Stimulated activated naive B cell treated with anti-CD40 and anti-IgM and Interleukin-4, amounts not matched to agents 10 μg/mL and 1 μg/mL and 100 μg/mL, for 72 hours (primary cell): ENCODE measurements around the gene UNC119B.
A peak's percentile ranks its signal among the peaks of the same experiment; 100 is the strongest.
"Not testable (repeated sequence)": the region's sequence is repeated elsewhere in the genome, so short reads cannot be mapped to it uniquely, and the experiment has no call there.

Experiments used
- ATAC-seq, 2 donors: fragments of 150-1000 bp; cut with Tn5 transposase; replicated peaks; 2 replicates each; pipeline ENCODE4 v1.10.0; 2021; ENCODE audit warnings: moderate library complexity in 1 of 2
- DNase-seq: peaks from one replicate; pipeline ENCODE4 v3.0.0; 2021
- H3K27ac Mint-ChIP-seq: one replicate; pipeline ENCODE4 v1.8.0; 2022; ENCODE audit warnings: mild to moderate bottlenecking, mixed read lengths
- H3K27me3 Mint-ChIP-seq, 2 donors: one replicate each; pipeline ENCODE4 v1.8.0; 2022; ENCODE audit warnings: mixed read lengths in 2 of 2
- H3K36me3 Mint-ChIP-seq, 2 donors: one replicate each; pipeline ENCODE4 v1.8.0; 2022; ENCODE audit warnings: mixed read lengths in 2 of 2, mild to moderate bottlenecking in 1 of 2
- H3K4me1 Mint-ChIP-seq, 2 donors: one replicate each; pipeline ENCODE4 v1.8.0; 2022; ENCODE audit warnings: mixed read lengths in 2 of 2, mild to moderate bottlenecking in 1 of 2
- H3K4me3 Mint-ChIP-seq, 2 donors: one replicate each; pipeline ENCODE4 v1.8.0; 2022; ENCODE audit warnings: mild to moderate bottlenecking in 2 of 2, mixed read lengths in 2 of 2, moderate library complexity in 1 of 2
- H3K9me3 Mint-ChIP-seq, 2 donors: one replicate each; pipeline ENCODE4 v1.8.0; 2022; ENCODE audit warnings: mixed read lengths in 2 of 2, mild to moderate bottlenecking in 1 of 2

UNC119B gene

DNA sequence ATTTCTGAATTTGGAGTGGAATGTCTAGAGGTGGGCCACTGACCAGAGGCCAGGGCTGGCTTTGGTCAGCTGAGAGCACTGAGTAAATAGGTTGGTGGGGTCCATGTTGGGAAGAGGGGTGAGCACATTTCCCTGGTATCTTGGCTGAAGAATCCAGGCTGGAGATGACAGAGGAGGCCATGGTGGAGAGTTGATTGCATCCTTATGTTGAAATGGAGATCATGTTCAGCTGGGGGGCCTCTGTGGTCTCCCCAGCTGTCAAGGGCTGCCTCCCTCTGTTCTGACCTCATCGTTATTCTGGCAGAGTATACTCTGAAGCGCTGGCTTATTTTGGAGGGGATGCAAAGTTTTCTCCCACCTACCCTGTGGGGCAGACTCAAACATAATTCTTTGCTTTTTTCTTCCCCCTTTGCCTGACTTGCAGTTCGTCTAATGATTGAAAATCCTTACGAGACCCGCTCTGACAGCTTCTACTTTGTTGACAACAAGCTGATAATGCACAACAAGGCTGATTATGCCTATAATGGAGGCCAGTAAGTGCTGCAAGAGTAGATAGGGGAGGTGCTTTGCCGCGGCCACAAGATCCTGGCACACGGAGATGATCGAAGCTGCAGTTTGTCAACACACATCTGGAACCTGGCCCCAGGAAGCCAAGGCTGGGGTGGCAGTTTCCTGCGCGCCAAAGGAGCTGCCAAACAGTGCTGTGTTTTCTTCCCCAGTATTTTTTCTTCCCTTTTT, 9.4 kb downstream of the UNC119B start:
- H3K4me1 Mint-ChIP-seq = peaks cover 13 to 39% of the 10 kb centered on the region in 2 donors
- no peak for DNase-seq
- H3K36me3 Mint-ChIP-seq = peaks cover 58 to 68% of the 10 kb centered on the region in 2 donors
- no peak overlapping the region for H3K4me3 Mint-ChIP-seq
- H3K9me3 Mint-ChIP-seq = no peaks in the 10 kb centered on the region
- no peak for ATAC-seq
- H3K27me3 Mint-ChIP-seq = no peaks in the 10 kb centered on the region
- no peak overlapping the region for H3K27ac Mint-ChIP-seq

DNA sequence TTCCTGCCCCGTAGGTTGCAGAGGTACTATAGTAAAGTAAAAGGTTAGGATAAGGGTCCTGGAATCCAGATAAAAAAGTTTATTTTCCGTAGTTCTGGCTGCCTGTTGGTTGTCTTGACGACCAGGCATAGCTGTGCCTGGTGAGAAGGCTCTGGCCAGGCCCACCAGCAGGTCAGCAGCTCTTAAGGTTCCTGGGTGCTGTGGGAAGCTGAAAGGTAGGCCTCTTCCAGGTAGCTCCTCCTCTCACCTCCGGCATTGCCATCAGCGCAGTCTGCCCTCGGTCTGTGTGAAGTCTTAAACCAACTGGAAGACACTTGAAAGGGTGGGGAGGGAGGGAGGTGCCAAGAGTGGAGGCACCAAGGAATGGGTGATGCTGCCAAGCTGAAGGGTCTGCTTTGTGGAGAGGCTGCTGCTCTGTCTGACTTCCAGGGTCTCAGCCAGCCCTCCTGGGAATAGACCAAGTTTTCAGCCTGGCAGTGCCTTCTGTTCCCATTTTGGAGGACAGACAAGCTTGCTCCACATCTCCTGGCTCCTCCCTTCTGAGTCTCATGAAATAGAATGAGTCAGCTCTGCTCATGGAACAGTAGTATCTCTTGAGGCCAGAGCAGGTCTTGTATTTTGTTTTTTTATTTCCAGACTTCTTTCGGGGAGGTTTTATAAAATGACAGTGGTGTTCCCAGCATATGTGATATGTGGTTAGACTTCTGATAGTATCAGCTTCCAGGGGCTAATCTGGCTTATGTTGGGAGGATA, 10.2 kb downstream of the UNC119B start:
- H3K36me3 Mint-ChIP-seq = peaks cover 56 to 62% of the 10 kb centered on the region in 2 donors
- ATAC-seq = no peak
- H3K27ac Mint-ChIP-seq = no peak overlapping the region
- no peaks in the 10 kb centered on the region for H3K27me3 Mint-ChIP-seq
- no peak overlapping the region for H3K4me3 Mint-ChIP-seq
- no peak for DNase-seq
- peaks cover 20 to 46% of the 10 kb centered on the region in 2 donors for H3K4me1 Mint-ChIP-seq
- H3K9me3 Mint-ChIP-seq = no peaks in the 10 kb centered on the region

DNA sequence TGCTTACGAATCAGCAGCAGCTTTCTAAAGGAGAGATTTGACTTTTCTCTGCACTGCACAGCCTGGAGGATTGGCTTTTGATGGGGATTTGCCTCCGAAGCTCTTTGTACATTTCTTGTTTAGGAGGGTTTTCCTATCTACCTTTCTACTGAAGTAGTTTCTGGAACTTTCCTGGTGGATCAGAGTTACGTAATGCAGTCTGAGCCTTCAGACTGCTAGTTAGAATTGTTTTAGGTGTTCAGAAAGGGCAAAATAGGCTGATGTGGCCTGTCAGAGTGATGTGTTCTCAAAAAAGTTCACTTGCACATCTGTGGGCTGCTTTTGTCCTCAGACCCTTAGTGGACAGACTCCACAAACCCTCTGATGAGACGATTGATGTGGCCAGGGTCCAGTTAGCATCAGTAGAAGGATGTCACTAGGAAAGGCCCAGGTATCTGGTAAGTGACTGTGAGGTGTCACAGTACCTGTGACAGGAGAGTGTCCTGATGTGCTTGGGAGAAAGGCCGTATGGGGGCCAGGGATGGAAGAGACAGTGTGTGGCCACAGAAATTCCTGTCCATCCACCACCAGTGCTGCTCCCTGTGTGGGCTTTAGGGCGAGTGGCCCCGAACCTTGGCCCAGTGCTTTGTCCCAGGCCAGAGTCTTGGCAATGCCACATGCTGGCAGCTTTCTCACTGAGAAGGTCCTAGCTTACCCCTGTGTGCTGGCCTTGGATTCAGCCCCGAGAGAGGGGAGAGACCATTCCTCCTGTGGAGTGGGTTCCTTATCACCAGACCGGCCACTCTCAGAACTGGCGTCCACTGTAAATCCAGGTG, 10.9 kb downstream of the UNC119B start:
- Mint-ChIP-seq H3K36me3 (peaks cover 55 to 61% of the 10 kb centered on the region in 2 donors), H3K27ac (no peak overlapping the region), H3K9me3 (no peaks in the 10 kb centered on the region), H3K4me3 (no peak overlapping the region), H3K27me3 (no peaks in the 10 kb centered on the region), H3K4me1 (peaks cover 22 to 52% of the 10 kb centered on the region in 2 donors)
- no peak for ATAC-seq
- no peak for DNase-seq

DNA sequence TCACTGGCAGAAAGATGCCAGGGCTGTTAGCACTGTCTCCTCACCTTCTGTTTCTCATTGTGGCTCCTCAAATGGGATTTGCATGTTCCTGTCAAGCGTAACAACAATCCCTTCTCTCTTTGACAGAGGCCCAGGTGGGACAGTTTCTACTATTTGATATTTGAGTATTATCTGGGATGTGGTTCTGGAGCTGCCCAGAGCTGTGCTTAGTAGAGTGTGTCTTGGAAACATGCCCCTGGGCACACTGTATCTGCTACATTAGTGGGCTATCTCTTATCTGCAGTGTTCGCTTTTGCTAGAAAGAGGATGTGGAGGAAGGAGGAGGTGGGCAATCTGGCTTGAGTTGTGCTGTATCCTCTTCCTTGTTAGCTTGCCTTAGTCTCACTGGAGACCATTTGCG, 11.6 kb downstream of the UNC119B start:
- DNase-seq = no peak
- Mint-ChIP-seq H3K9me3 (no peaks in the 10 kb centered on the region), H3K36me3 (peaks cover 48 to 54% of the 10 kb centered on the region in 2 donors), H3K4me1 (peaks cover 24 to 56% of the 10 kb centered on the region in 2 donors), H3K4me3 (no peak overlapping the region), H3K27ac (no peak overlapping the region), H3K27me3 (no peaks in the 10 kb centered on the region)
- no peak for ATAC-seq

DNA sequence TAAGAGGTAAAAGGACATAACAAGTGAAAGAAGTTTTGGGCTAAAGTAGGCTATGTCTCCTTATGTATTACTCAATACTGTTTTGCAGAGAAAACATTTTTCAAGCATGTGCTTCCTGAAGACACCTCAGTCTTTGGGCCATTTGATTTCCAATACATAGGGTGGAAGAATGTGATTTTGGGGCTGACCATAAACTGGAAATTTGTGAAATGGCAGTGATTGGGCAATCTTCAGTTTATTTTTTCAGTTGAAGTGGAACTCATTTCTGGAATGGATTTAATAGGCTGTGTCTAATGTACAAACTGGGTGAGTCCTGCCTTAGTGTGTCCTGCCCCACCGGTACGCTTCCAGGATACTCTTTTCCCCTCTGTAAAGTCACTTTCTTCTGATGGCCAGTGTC, 12.5 kb downstream of the UNC119B start:
- H3K4me1 Mint-ChIP-seq = peaks cover 24 to 56% of the 10 kb centered on the region in 2 donors

DNA sequence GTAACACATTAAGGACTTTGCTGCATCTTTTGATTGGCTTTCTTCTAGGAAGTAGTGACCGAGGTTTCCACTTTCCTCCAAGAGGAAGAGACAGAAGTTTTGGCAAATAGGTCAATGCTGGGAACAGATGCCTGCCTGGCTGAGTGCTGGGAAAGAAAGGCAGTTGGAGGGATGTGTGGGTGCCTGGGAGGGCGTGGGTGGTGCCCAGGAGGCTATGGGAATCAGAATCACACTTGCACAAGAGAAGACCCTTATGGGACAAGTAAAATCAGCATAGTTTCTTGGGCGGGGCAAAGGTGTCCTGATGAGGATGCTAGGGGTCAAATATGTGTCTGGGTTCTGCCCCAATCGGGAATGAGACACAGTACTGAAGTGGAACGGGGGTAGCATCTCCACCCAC, 14.5 kb downstream of the UNC119B start:
- H3K27ac Mint-ChIP-seq = no peak overlapping the region
- peaks cover 21 to 41% of the 10 kb centered on the region in 2 donors for H3K4me1 Mint-ChIP-seq
- DNase-seq (no peak), ATAC-seq (no peak)
- peak overlapping the region; percentile 92 to 95 for H3K4me3 Mint-ChIP-seq
- H3K9me3 Mint-ChIP-seq = no peaks in the 10 kb centered on the region
- no peaks in the 10 kb centered on the region for H3K27me3 Mint-ChIP-seq
- peaks cover 38 to 46% of the 10 kb centered on the region in 2 donors for H3K36me3 Mint-ChIP-seq

More for the DNA sequence above, 12.5 kb downstream of the UNC119B start:
- no peak overlapping the region for H3K4me3 Mint-ChIP-seq
- H3K36me3 Mint-ChIP-seq = peaks cover 45 to 54% of the 10 kb centered on the region in 2 donors
- no peaks in the 10 kb centered on the region for H3K27me3 Mint-ChIP-seq
- ATAC-seq (no peak), DNase-seq (no peak)
- H3K9me3 Mint-ChIP-seq = no peaks in the 10 kb centered on the region
- no peak overlapping the region for H3K27ac Mint-ChIP-seq

DNA sequence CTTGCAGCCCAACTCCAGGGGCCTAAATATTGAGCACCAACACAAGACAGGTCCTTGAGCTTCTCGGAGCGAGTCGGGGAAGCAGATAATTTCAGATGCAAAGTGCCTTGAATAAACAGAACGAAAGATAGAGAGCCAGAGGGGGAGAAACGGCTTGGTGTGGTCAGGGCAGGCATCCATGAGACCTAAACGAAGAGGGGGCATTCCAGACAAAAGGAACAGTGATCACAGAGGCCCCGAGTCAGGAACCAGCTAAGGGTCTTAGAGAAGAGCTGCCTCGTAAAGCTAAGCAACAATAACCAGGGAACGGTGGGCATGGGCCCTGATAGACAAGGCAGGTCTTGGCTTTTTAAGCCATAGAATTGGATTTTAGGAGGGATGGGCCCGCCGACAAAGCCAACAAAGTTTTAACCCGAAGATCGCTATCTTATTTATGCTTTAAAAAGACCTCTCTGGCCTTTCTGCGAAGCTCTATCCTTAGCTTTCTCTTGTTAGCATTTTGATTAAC, 14.9 kb downstream of the UNC119B start:
- DNase-seq = no peak
- no peaks in the 10 kb centered on the region for H3K27me3 Mint-ChIP-seq
- H3K9me3 Mint-ChIP-seq = no peaks in the 10 kb centered on the region
- peaks cover 21 to 37% of the 10 kb centered on the region in 2 donors for H3K4me1 Mint-ChIP-seq
- peak in 1 of 2 donors; percentile 3 for ATAC-seq
- H3K27ac Mint-ChIP-seq = no peak overlapping the region
- peaks cover 36 to 45% of the 10 kb centered on the region in 2 donors for H3K36me3 Mint-ChIP-seq
- H3K4me3 Mint-ChIP-seq = peak overlapping the region; percentile 92 to 95

DNA sequence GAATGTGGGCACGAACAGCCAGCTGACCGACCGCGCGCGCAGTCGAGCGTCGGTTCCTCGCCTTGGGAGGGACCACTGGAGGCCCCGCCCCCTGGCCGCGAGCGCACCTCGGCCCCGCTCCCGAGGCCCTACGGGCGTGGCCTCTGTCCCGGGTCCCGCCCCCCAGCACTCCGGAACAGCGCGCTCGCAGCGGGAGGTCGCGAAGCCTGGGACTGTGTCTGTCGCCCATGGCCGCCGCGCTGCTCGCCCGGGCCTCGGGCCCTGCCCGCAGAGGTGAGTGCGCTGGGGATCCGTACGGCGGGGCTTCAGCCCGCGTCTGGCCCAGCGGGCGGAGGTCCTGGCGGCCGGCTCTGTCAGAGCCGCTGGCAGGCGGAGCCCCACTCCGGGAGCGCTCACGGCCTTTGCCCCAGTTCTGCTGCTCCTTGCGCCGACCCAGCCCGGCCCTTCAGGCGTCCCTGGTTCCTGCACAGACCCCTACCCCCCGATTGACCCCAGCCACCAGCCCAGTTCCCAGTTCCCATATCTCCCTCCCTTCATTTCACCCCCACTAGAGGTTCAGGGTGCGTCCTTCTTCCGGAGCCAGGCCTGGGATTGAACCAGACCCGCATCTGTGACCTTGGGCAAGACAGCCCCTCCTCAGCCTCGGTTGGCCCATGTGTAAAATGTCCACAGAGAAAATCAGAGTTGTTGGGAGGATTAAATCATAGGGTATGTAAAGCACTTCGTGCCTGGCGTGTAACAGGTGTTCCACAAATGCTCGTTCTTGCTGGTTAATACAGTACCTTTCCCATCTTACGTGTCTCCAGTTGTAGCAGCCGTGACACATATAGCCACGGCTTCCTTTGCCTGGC, 15.6 kb downstream of the UNC119B start, which contains the start of gene ACADS:
Gene ACADS, plus strand, starts transcription at position 168 of the 851 bp plus-strand sequence. Its CDS starts 60 bp downstream, at position 228.
- Mint-ChIP-seq H3K27me3 (no peaks in the 10 kb centered on the region), H3K36me3 (peaks cover 36 to 46% of the 10 kb centered on the region in 2 donors)
- ATAC-seq = peak; percentile 99 to 100

DNA sequence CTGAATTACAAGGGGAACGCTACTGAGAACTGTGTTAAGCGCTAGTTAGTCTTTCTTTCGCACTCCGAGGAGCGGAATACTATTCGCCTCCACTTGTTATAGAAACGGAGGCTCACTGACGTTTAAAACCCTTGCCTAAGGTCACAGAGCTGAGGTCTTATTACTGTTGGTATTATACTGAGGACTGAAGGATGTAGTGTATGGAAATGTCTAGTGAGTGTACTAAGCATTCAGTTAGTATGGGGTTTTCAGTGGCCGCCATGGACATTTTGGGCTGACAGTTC, 16.2 kb downstream of the UNC119B start:
- Mint-ChIP-seq H3K27me3 (no peaks in the 10 kb centered on the region), H3K4me3 (peak overlapping the region; percentile 92 to 95), H3K9me3 (no peaks in the 10 kb centered on the region), H3K27ac (peak overlapping the region; percentile 90), H3K4me1 (peaks cover 19 to 31% of the 10 kb centered on the region in 2 donors), H3K36me3 (peaks cover 32 to 42% of the 10 kb centered on the region in 2 donors)
- ATAC-seq (no peak), DNase-seq (no peak)

More for the DNA sequence above, 15.6 kb downstream of the UNC119B start, which contains the start of gene ACADS:
- DNase-seq = peak; percentile 82
- Mint-ChIP-seq H3K27ac (peak within 1 kb of the TSS; percentile 90), H3K4me3 (peak within 1 kb of the TSS; percentile 92 to 95), H3K9me3 (no peaks in the 10 kb centered on the region), H3K4me1 (peaks cover 21 to 35% of the 10 kb centered on the region in 2 donors)

DNA sequence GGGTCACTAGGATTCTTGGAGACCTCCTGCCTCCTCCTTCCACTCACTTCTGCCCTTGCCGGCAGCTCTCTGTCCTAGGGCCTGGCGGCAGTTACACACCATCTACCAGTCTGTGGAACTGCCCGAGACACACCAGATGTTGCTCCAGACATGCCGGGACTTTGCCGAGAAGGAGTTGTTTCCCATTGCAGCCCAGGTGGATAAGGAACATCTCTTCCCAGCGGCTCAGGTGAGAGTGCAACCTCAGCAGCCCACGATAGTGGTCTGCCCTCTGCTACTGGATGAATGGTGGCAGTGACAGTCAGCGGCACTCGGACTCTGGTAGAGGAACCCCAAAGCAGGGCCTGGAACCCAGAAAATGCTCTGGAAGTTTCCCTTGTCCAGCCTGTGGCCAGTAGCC, 16.7 kb downstream of the UNC119B start:
- Mint-ChIP-seq H3K36me3 (peaks cover 34 to 40% of the 10 kb centered on the region in 2 donors), H3K4me1 (peaks cover 15 to 26% of the 10 kb centered on the region in 2 donors), H3K4me3 (no peak overlapping the region), H3K9me3 (no peaks in the 10 kb centered on the region), H3K27me3 (no peaks in the 10 kb centered on the region), H3K27ac (no peak overlapping the region)
- DNase-seq (no peak), ATAC-seq (no peak)

DNA sequence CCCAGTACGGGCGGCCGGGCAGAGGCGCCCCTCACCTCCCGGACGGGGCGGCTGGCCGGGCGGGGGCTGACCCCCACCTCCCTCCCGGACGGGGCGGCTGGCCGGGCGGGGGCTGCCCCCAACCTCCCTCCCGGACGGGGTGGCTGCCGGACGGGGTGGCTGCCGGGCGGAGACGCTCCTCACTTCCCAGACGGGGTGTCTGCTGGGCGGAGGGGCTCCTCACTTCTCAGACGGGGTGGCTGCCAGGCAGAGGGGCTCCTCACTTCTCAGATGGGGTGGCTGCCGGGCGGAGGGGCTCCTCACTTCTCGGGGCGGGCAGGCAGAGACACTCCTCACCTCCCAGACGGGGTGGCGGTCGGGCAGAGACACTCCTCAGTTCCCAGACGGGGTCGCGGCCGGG, 21.9 kb downstream of the UNC119B start:
- peaks cover 21 to 22% of the 10 kb centered on the region in 2 donors for H3K36me3 Mint-ChIP-seq
- not testable (repeated sequence) for DNase-seq, H3K27ac Mint-ChIP-seq, H3K27me3 Mint-ChIP-seq, ATAC-seq, H3K4me3 Mint-ChIP-seq, H3K4me1 Mint-ChIP-seq, H3K9me3 Mint-ChIP-seq

DNA sequence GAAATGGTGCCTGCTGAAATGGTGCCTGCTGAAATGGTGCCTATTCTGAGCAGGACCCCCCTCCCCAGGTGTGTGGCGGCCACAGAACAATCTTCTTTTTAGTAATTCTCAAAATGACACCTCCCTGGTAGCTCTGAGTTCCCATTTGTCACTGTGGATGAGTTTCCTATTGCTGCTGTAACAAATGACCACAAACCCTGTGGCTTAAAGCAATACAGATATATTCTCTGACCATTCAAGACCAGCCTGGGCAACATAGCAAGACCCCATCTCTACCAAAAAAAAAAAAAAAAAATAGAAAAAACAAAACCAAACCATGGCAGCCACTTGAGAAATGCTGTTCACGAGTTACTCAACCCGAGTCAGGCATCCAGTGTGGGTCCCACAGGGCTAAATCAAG, 23.3 kb downstream of the UNC119B start:
- H3K27ac Mint-ChIP-seq = no peak overlapping the region
- DNase-seq (no peak), ATAC-seq (no peak)
- H3K4me1 Mint-ChIP-seq = no peaks in the 10 kb centered on the region
- H3K4me3 Mint-ChIP-seq = no peak overlapping the region
- H3K9me3 Mint-ChIP-seq = no peaks in the 10 kb centered on the region
- peaks cover 17 to 19% of the 10 kb centered on the region in 2 donors for H3K36me3 Mint-ChIP-seq
- H3K27me3 Mint-ChIP-seq = no peaks in the 10 kb centered on the region

DNA sequence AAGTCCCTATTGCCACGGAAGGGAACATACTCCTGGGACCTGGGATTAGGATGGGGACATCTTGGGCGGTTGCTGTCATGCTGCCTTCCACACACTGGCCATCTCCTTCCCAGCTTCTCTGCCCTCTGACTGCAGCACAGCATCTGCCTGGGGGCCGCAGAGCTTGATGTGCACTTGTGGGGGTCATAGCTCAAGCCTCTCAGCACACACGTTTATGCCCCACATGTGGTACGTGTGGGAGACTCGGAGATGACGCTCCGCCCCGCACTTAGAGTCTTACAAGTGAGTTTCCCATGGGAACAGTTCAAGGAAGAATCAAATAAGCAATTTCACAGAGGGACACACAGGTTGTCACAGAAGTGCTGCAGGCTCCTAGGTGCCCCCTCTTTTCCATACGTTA, 24.0 kb downstream of the UNC119B start:
- Mint-ChIP-seq H3K36me3 (peaks cover 17 to 19% of the 10 kb centered on the region in 2 donors), H3K9me3 (no peaks in the 10 kb centered on the region), H3K4me3 (no peak overlapping the region), H3K27me3 (no peaks in the 10 kb centered on the region), H3K27ac (no peak overlapping the region), H3K4me1 (no peaks in the 10 kb centered on the region)
- ATAC-seq (no peak), DNase-seq (no peak)
